Stimulated activated CD4-positive, alpha-beta T cell treated with anti-CD3 and anti-CD28 coated beads, Interleukin-15, amount 100 ng/mL, for 1 hour (primary cell): ENCODE results near the gene NYAP2.

ENCODE experiments used
- DNase-seq, 2 donors: peaks; one replicate each; pipeline ENCODE4 v3.0.0-alpha.2; 2020; ENCODE audit warnings: low read depth in 1 of 2, low spot score in 1 of 2

NYAP2 gene

DNA sequence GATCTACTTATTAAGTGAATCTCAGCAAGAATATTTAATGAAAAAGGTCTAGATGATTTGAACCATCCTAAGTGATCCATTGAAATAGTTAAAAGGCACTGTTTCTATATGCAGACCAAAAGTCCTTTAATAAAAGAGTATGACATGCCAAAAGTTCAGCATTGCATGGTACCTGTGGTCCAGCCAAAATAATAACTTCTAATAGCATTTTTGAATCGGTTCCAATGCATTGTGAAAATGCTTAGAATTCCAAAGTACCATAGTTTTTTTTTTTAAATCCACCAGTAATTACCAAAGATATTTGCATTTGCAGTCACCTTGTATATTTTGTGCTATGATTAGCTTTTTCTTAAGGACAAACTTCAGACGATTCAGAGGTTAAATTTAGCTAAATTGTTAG, 79.9 kb downstream of the NYAP2 start:
- DNase-seq, result no peak

DNA sequence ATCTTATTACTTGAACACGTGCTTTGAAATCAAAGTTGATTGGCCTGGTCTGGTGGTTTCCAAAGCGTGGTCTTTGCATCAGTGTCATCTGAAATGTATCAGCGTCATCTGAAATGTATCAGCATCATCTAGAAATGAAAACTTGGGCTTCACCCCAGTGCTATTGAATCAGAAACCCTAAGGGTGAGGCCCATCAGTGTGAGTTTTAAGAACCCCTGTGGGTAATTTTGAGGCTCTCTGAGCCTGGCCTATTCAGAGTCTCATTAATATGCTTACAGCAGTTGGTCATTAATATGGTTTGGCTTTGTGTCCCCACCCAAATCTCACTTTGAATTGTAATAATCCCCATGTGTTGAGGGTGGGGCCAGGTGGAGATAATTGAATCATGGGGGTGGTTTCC, 85.2 kb downstream of the NYAP2 start:
- DNase-seq, result no peak

DNA sequence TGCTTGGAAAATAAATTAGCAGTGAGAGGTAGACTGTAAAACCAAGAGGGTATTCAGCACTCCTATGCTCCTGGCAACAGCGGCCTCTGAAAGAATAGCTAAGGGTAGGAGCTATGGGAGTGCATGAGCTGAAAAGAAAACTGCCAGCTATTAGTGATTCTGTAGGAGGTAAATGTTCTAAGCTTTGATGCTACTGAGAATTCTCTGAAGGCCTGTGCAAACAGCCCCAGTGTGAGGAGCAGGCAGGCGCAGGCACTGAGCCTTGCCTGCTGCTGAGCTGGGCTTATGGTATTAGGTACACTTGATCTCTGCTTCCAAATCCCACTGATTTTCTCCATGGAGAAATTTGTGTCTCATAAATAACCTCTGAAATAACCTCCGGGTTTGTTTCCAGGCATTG, 86.7 kb downstream of the NYAP2 start:
- DNase-seq, result no peak

DNA sequence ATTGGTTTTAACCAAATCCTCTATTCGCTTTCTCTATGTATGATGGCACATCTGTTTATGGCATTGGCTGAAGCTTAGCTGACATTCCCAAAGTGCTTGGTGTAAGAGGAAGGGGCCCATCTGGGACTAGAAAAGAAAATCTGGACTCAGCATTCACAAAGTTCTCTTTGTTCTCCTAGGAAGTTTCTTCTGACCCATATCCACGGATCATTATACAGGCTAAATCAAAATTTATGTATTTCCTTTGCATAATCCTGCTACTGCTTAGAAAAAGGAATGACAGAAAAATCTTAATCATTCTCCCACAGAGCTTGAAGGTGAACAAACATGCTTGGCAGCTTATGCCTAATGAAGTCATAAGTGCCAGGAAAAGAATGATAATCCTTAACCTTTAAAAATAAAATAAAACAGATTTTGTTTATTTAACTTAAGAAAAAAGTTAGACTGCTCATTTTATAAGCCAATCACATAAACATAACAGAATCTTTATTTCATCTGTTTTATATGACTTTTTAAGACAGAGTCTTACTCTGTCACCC, 88.4 kb downstream of the NYAP2 start:
- DNase-seq, result no peak

DNA sequence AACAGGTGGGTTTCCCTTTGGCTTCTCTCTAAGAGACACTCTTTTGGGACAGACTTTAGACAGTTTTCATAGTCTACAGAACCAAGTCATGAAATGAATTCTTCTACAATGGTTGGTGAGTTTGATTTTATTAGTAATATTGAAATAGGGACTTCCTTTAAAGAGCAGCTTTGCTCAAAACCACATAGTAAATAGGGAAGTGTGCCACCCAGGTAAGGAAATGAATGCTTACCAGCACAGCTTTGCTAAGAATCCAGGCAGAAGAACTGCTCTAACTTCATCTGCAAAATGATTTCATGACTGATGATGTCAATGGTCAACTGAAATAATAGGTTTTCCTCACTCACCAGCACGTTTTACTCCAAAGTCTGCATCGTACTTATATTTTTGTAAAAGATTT, 89.2 kb downstream of the NYAP2 start:
- DNase-seq, result no peak

DNA sequence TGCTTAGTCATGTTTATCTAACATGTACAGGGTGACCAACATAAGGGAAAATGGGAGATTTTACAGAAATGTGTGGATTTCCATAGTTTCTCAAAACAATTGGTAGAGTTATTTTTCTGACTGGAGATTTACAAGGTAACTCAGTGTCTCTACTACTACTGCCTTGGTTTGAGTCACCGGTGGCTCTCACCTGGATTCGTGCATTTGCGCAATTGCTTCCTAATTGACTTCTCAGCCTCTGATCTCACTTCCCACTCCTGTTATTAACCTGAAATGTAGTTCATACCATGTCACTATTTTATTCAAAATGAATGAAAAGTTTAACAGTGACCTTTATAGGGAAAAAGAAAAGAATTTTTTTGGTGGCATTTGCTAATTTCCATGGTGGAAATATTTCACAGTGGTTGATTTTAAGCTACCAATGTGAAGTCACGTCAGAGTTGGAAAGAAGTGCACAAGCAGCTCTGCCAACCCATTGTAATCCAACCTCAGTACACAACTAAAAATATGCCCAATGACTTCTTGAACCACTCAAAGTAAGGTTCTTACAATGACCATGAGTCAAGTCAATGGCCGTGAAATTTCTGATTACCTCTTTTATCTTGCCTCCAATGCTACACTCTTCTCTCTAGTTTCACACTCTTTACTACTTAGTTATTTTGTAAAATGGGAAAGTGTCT, 94.0 kb downstream of the NYAP2 start:
- DNase-seq, result no peak

DNA sequence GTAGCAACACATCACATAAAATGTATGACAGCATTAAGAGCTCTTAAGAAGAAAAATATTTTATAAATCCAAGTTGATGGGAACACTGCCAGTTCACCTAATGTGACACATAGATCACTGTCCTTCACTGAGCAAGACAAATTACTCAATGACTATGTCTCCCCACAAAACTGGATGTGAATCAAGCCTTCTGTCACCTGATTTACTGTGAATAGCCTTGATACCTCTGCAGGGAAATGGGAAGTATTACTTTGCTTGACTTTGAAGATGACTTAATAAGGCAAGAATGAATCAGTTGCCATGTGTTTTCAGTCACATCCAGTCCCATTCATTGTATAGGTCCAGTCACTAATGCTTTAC, 94.6 kb downstream of the NYAP2 start:
- no peak for DNase-seq

DNA sequence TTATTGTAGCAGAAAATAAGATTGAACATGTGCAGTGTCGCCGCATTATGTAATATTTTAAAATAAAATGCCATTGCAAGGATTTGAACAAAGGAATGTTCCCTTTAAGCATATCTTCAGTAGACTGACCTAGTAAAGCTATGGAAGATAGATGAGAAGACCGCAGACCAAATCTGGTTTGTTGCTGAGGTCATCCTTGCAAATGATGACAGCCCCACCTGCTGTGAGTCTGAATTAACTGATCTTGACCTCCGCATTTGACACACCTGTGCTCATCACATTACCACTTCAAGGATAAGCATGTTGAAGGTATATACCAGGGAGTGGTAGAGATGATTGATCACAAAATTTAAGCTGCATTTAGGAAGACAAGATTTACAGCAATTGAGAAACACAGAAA, 96.2 kb downstream of the NYAP2 start:
- no peak for DNase-seq

DNA sequence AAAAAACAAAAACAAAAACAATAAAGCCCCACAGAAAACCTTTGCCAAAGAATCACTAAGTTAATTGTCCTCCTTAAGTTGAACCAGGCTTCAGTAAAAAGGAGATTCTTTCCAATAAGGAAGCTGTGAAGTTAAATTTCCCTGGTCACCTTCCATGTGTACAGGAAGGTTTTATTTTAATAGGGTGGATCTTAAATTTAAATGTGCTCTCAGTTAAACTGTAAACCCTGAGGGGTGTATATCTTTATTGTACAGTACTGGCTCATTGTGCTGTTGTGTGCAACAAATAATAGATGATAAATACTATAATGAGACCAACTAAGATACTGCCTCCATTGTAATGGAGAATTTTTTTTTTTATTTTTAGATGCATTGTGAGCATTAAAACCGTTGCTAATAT, 97.1 kb downstream of the NYAP2 start:
- no peak for DNase-seq

DNA sequence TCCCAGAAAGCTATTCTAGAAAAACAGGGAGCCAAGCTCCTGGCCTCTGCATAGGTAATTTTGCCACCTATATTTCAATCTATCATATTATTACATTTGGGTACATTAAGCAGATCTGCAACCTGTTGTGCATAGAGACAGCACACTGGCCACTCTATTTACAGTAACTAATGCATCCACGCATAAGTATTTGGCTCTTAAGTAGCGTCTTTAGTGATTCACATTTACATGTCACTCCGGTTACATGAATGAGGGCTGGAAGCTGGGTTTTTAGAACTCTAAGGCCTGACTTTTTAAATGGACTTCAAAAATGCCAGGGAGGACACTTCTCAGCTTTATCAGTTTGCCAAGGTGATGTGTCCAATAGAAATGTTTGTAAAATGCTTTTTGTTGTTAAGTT, 97.7 kb downstream of the NYAP2 start:
- DNase-seq, result no peak

DNA sequence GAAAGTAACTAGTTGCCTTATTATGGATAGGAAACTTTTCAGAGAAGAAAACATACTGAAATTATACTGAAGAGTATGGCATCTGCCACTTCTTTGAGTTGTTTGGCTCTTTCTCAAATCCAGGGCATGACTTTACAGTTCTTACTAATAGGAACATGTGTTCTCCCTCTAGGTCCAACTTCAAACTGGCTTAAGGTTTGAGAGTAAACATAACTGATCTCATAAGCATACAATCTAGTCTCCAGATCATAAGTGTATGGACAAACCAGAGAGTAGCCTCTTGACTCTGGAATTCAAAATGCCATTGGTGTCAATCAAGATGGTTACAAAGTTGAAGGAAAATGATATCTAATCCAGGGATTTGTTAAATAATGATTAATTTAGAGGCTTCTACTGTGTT, 101.5 kb downstream of the NYAP2 start:
- DNase-seq, result no peak

DNA sequence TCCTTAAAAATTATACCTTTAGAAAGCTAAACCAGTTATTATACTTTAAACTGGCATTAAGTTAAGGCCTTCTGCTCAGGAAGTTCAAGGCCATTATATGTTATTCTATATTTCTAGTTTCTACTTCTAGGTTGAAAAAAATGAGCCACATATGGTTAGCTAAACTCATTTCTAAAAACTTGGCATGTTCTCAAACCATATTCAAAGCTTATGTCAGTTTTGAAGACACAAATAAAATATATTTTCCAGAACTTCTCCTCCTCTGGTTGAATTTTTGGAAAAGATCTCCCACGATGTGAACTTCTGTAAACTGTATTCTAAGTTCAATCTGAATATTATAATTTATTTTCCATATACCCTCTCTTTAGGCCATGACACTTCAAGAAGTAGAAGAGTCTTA, 103.5 kb downstream of the NYAP2 start:
- no peak for DNase-seq

DNA sequence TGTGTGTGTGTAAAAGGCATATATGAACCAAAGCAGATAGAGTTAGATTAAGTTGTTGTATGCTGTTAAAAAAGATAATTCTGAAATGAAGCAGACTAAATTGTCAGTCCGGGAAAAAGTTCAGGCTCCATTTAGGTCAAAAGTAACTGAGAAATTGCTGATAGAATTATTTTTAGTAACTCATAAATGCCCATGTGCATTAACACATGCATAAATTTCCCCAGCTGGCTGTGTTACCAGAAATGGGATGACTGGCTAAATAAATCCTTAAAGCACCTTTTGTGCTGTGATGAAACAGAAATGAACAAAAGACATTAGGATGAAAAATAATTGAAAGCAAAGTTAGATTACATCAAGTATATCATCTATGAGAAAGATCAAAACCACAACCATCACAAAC, 111.3 kb downstream of the NYAP2 start:
- DNase-seq, result no peak

DNA sequence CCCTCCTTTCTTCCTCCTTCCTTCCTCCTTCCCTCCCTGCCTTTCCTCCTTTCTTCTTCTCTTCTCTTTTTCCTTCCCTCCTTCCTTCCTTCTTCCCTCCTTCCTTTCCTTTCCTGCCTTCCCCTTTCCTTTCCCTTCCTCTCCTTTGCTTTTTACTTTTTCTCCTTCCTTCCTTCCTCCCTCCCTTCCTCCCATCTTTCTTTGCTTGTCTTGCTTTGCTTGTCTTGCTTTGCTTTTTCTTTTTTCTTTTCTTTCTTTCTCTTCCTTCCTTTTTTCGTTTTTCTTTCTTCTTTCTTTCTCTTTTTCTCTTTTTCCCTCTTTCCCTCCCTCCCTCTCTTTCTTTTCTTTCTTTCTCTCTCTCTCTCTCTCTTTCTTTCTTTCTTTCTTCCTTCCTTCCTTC, 113.0 kb downstream of the NYAP2 start:
- no peak for DNase-seq

DNA sequence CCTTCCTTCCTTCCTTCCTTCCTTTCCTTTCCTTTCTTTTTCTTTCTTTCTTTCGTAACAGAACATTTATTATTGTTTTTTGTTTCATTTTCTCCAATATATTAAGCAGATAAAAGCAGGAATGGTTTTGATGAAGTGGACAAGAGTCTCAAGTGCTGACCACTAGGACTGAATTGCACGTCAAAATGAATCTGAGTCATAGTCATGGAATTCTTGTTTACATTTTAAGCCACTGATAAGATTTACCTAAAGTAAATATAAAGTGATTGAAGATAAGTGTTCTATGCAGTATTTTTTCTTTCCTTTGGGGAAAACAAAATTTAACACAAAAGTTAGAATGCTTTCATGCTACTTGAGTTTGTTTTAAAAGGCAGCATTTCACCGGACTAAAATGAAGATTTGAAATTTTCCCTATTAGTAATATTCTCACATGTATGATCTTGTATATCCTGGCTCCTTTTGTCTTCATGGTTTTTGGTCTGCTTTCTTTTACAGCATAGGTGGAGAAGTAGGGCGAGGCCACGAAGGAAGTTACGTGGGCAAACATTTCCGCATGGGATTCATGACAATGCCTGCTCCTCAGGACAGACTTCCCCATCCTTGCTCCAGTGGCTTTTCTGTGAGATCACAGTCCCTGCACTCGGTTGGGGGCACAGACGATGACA, 113.5 kb downstream of the NYAP2 start:
- DNase-seq, result no peak

DNA sequence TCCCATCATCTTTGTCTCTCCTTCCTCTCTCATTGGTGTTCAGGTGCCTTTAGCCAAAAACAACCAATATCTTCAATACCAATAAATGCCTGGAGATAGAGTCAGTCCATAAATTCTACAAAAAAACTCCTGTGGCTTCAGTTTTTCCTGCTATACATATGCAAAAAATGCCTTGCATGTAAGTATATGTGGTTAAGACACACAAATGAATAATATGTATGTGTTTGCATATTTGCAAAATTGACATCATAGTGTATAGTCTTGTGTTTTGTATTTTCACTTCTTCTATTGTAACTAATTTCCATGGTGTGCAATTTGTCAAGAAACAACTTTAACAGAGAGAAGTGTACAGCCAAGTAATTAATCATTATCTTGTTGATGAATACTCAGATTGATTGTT, 115.5 kb downstream of the NYAP2 start:
- DNase-seq, result no peak

DNA sequence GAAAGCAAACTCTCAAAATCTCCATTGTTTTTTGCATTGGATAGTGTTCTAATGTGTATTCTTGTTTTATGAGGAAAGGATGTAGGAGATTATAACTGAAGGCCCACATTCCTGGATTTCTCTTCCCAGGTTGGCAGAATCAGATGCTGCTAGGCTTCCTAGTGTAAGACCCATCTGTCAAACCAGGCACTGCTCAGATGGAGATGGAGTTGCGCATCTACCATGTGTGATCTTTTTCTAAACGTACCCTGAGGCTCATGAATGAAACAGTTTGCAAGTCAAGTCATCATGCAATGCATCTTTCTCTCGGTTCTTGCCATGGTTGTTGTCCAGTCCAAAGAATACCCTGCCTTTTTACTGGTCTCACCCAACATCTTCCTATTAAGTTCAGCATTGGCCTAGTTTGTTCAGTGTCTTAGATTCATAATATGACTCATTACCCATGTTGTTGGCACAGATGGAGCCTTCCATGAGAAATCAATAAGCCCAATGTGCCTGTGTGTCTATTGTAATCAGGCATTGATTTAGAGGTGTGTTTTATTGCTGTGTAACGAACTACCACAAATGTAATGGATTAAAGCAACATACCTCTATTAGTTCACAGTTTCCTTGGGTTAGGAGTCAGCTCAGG, 127.4 kb downstream of the NYAP2 start:
- no peak for DNase-seq

DNA sequence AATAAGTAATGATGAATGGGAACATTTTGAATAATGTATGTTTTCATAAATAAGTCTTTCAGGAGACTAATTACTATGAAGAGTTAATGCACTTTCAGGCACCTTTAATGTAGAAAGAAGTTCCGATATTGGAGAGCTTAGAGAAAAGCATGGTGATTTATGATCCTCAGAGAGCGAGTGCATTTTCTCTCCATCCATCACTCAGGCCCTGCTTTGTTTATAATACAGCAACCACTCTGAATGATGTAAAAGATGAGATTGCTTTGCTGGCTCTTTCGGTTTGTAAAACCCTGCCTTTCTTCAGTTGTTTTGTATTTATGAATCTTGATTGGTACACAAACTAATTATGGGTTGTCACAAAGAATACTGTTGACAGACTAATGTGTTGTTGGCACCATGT, 132.0 kb downstream of the NYAP2 start:
- DNase-seq, result no peak

DNA sequence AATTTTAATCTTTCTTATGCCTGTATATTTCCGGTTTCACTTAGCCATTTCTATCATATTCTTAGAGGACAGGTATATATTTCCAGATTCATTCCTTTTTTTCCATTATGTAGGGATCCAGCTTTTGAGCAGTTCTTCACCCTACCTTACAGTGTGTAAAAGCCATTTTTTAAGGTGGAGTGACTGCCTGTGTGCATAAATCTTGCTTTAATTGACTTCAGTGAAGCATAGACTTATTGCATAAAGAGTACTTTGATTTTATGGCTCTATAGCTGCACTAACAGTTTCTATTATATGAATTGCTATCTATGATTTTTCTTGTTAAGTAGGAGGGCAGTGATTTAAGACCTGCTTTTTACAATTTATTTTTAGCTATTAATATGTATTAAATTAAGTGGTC, 132.6 kb downstream of the NYAP2 start:
- no peak for DNase-seq

DNA sequence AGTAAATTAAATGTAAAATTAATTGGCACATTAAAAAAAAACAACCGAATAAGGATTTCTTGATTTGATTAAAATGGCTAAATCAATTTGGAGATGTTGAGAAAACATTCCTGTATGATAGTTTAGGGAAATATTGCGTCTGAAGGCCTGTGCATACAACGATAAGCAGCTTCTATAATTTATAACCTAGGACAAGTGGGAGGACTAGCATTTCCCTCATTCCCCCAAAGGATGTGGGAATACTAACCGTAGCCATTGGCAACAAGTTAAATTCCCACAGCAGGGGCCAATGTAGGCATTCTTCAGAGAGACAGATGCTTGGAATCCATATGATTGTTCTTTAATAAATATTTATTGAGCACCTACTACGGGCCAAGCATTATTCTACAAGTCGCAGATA, 134.5 kb downstream of the NYAP2 start:
- DNase-seq, result no peak

DNA sequence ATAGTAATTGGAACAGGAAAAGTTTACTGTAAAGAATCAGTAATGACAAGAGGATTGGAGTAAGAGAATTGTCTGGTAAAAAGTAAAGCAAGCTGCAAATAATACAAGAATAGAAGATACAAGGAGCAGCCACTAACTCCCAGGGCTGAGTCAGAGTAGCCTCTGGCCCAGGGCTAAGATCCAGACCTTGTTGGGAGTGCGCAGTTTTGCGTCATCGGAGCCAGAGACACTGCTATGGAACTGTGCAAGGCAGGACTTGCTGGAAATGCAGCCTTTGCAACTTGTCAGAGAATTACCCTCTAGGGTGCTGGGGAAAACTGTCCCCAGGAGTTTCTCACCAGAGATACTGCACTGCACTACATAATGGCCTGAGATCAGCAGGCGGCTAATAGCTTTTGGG, 135.2 kb downstream of the NYAP2 start:
- no peak for DNase-seq

DNA sequence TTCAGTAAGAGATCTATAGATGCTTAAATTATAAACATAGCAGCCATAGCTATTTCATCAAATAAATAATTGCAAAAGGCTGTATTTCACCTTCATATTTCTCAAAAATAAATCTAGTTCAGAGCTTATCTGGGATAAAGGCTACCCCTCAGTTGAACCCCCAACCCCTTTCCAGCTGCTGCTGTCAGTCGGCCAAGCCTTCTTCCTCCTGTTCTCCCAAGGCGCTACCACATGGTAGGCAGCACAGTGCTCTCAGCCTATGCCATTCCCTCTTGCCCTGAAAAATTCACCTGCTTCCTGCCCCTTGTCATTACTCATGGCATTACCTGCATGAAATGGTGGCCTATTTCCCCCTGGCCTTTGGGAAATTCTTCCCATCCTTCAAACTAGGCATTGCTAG, 136.5 kb downstream of the NYAP2 start:
- DNase-seq, result no peak

DNA sequence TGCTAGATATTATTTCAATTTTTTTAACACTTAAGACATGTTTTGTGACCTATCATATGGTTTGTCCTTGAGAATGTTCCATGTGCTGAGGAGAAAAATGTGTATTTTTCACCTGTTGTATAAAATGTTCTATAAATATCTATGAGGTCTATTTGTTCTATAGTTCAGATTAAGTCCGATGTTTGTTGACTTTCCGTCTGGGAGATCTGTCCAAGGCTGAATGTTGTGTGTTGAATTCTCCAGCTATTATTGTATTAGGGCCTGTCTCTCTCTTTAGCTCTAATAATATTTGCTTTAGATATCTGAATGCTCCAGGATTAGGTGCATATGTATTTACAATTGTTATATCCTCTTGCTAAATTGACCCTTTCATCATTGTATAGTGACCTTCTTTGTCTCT, 144.1 kb downstream of the NYAP2 start:
- no peak for DNase-seq
